ENCODE data around the gene MKX.

Gene MKX

DNA sequence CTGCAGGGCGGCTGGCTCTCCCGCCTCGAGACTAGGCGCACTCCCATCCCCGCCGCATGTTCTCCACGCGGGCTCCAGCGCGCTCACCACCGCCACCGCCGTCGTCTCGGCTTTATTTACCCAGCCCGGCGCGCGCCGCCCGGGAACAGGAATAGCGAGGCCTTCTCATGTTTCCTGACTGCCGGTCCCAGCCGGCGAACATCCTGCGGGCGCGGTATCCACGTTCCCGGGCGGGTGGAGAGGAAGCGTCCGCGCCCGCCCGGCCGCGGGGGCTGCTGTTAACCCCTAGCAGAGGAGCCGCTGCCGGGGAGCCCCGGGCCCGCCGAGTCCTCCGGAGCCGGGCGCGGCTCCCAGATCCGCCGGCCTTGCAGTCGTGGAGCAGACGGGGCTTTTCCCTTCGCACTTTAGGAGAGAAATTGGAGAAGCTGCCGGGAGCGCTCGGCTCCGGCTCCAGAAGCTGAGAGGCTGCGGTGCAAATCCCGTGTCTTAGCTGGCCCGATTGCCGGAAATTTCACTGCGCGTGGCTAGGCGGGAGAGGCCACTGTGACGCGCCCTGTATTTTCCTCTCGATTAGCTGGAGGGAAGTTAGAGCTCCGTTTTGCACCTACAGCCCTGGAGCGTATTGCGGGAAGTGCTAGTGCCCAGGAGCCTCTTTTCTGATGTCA lies at the start of gene MKX:
Gene MKX, minus strand, starts transcription at position 88 of the 665 bp plus-strand sequence. CDS start 2,404 bp downstream, outside the sequence.
- FAIRE-seq = no peak

- no peak for FAIRE-seq
These were observed 48.5 kb upstream of the MKX start for GRCh38 chr10:27794157-27794556.

GRCh38 chr10:27792216-27792615 lies 46.6 kb upstream of the MKX start:
- FAIRE-seq = no peak

- no peak for FAIRE-seq
These were observed 38.7 kb upstream of the MKX start for GRCh38 chr10:27784272-27784671.

DNA sequence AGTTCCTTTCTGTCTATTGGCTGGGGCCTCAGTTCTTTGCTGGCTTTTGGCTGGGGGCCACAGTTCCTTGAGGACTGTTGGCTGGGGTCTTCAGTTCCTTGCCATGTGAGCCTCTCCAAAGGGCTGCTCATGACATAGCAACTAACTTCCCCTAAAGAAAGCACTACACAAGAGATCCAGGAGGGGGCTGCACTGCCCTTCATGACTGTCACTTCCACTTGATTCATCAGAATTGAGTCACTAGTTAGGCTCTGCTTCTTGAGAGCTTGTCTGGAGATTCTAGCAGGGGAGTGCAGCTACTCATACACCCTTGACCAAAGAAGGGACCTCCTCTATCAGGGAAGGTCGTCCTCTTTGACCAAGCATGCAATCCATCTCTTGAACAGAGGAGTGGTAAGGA lies 38.0 kb upstream of the MKX start:
- FAIRE-seq = no peak

DNA sequence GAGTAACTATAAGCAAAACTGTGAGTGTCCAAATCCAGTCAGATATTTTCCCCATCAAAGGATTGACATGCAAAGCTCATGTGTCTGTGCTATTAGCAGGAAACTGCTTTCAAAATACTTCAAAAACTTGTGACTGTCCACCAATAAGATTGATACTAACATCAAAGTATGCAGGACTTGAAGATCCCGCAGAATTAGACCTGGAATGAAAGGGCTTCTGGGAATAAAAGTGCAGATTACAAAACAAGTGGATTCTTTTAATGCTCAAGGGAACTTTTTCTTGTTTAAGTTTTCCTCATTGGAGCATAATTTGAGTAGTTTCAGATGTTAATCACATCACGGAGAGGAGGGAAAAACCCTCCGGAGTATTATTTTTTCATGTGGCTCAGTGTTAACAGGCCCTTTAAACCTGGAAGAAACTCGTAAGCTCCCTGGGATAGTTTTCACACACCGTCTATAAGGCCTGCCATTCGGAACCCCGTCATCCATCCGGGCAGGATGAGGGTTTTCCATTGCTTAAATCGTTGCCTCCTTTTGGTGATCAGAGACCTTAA lies 33.9 kb upstream of the MKX start:
- no peak for FAIRE-seq

GRCh38 chr10:27774831-27775230 lies 29.2 kb upstream of the MKX start:
- no peak for FAIRE-seq

- FAIRE-seq = no peak
These were observed 25.6 kb upstream of the MKX start for GRCh38 chr10:27771231-27771630.

DNA sequence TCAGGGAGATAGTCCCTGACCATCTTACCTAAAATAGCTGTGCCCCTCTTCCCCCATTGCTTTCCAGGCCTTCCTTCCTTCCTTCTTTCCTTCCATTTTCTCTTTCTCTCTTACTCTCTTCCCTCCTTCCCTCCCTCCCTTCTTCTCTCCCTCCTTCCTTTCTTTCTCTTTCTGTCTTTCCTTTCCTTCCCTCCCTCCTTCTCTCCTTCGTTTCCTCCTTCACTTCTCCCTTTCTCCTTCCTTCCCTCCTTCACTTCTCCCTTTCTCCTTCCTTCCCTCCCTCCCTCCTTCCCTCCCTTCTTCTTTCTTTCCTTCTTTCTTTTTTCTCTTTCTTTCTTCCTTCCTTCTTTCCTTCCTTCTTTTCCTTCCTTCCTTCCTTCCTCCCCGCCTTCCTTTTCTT lies 24.6 kb upstream of the MKX start:
- FAIRE-seq = no peak

- FAIRE-seq = no peak
These were observed 15.2 kb upstream of the MKX start for GRCh38 chr10:27760867-27761266.

DNA sequence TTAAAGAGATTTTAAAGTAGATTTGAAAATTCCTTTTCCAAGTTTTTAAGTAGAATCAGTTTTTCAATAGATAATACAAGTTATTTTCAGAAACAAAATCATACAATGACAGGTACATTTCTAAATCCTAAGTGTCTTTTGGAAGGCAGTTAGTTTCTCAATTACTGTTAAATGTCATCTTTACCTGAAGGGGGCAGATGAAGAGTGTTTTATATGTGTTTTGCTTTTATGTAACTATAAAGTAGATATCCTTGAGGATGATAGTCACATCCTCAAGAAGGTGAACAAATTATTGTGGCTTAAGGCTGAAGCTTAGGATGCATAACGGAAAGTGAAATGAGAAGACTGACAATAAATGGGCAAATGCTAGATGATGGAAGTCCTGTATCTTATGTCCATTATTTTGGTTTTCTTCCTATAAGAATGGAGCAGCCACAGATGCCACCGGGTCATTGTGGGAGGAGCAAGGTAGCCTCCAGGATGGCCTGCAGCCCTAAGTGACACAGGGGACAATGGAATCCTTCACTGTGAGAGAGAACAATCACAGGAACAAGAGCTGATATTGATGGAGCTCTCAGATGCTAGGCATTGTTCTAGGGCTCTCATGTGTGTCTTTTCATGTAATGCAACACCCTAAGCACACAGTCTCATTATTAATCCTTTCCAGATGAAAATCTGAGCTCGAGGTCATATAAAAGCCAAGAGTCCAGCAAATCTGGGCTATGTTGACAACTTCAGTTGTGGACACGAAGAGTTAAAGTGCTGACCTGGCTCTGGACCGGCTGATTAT lies 14.1 kb upstream of the MKX start:
- FAIRE-seq = no peak

DNA sequence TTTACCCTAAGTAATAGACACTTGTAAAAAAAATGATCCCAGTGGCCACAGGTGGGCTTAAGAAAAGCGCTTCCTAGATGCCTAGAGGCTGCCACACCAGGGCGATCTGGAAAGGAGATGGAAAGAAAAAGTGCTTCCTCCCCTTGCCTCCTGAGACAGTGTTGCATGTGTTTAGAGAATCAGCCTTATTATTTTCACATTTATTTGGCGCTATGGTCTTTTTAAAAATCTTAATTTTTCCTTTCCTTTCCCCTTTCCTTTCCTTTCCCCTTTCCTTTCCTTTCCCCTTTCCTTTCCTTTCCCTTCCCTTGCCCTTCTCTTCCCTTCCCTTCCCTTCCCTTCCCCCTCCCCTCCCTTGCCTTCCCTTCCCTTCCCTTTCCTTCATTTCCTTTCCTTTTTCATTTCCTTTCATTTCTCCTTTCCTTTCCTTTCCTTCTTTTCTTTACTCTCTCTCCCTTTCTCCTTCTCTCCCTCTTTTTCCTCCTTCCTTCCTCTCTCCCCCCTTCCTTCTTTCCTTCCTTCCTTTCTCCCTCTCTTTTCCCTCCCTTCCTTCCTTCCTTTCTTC lies 7.1 kb upstream of the MKX start:
- FAIRE-seq = no peak

- FAIRE-seq = no peak
These were observed 3.0 kb upstream of the MKX start for GRCh38 chr10:27748601-27749000.

DNA sequence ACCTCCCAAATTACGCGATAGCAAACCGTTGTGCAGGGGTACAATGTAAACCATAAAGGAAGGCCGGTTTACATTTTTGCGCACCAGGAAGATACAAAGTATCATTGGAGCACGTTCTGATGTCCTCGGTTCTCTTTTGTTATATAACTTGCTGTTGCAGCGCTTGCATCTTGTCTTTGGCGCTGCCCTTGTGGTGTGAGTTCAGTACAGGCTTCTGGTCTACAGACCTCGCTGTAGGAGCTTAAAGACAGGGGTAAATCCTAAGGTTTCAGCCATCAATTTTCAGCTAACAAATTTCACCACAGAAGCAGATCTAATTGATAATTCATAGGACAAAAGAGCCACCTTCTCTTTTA lies 1.5 kb upstream of the MKX start:
- no peak for FAIRE-seq

GRCh38 chr10:27746397-27747095 lies 927 bp upstream of the MKX start:
- no peak for FAIRE-seq

DNA sequence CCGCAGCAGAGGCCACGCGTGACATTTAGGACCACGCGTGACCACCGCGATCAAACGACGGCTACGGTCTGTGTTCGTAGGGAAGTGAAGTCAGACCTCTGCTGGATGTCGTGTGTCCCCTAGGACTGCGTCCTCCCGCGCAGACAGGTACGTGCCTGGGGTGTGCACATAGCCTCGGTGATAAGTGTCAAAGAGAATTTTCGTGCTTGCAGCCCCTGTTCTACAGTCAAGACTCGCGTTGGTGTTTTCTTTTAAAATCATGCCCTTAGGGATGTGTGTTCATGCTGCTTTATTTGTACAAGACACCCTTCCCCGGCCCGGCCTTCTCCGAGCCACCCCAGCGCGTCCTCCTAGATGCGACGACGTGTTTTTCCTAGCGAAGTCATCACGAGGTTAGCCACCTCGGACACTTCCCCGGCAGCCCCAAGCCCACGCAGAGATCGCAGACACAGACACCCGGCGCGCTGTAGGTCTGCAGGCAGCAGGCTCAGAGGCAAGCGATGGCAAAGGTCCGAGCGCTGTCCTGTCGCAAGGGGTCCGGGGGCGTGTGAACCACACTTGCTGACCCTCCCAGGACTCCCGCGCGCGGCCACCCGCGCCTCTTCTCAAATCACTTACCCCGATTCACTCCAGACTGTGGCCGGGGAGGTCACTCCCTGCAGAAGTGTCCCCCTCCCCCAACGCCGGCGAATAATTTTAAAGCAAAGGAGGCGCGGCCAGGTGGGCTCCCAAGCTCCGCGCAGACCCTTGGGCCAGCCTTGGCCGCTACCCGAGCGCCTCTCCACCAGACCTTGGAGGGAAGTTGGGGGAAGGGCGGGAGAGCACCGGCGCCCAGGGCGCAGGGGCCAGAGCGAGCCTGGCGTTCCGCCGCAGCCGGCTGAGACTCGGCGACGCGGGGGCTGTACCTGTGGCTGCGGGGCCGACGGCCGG lies 552 bp downstream of the MKX start:
- FAIRE-seq = no peak

- FAIRE-seq = no peak
These were observed 1.5 kb downstream of the MKX start for GRCh38 chr10:27743877-27744801.

DNA sequence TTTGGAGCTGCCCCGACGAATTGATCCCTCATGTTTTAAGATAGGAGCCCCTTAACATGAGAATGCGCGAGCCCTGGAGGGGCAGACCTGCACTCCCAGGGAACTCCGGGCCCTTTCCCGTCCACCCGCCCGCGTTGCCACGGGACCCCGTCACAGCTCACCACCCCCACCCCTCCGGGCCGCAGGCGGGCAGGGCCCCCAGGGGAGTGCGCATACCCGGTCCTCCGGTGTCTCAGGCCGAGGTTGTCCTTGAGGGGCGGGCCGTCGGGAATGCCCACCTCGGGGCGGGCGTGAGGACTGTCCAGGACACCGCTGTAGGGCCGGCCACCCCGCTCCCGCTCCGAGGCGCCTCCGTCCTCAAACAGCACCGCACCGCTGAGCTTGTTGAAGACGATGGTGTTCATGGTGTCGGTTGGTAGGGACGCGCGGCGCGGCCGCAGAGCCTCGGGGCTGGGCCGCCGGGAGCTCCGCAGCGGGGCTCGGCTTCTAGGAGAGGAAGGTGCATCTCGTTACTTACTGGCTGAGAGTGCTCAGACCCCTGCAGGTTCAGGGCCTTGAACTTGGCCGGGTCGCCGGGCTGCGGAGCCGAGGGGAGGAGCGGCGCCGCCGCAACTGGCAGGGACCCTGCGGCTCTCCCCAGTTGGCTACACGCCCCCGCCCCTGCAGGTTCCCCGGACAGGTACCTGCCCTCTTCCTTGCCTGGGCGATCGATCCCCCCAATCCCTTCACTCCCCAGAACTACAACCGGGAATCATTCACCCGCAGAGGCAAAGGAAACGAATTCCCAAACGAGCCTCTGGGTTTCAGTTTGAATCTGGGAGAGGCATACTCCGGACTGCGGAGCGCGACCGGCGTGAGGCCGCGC lies 2.4 kb downstream of the MKX start:
- no peak for FAIRE-seq

GRCh38 chr10:27742195-27743011 lies 3.2 kb downstream of the MKX start:
- FAIRE-seq = no peak
